HepG2 (cell line): ENCODE measurements around the gene ARID5B. TPM values are rescaled to one million over a fixed set of nuclear protein-coding genes. Genes with fewer than 3 reads are reported as not detected.

Experiments used
- ATAC-seq: fragments of 200-7000 bp; cut with Tn5 transposase; 3 replicates; pipeline ENCODE4 v1.9.1; 2020; ENCODE audit warnings: mild to moderate bottlenecking, moderate library complexity
- BruUV-seq: library from RNA; stranded (reverse); fragments of 400-500 nt; replicated peaks from 2 replicates; lab custom pipeline; 2021; lab: Mats Ljungman, UMichigan
- CTCF ChIA-PET: fragments of 300-600 bp; formaldehyde crosslinking; extraction: SDS; loops from one replicate; lab custom pipeline; 2021; ENCODE audit warnings: low total read pairs, inconsistent platforms, low intra/inter-chr PET ratio; lab: Yijun Ruan, JAX
- POLR2A ChIA-PET: fragments of 350-600 bp; sonication (Branson Sonifier 250); formaldehyde crosslinking; loops from one replicate; lab custom pipeline; 2020; ENCODE audit warnings: antibody characterized with exemption, inconsistent platforms; lab: Yijun Ruan, JAX
- DNase-seq: peaks from one replicate; pipeline ENCODE4 v3.0.0-alpha.2; 2015; ENCODE audit warnings: low spot score
- FAIRE-seq: peaks from 3 replicates; lab custom pipeline; 2011; peaks lifted over from hg19 to GRCh38; lab: Jason Lieb, UNC
- H2AFZ ChIP-seq: one replicate; pipeline ENCODE4 v1.6.1; 2011; ENCODE audit warnings: low read length, inconsistent platforms
- H3K27ac ChIP-seq: fragments of 300-600 bp; 3 replicates; pipeline ENCODE4 v1.8.0; 2011; ENCODE audit warnings: mixed run types, mild to moderate bottlenecking, mixed read lengths, low read length, inconsistent platforms; ENCODE audit not compliant: insufficient read depth; ENCODE audit errors: extremely low read length
- H3K27me3 ChIP-seq, 2 experiments: fragments of 200-600 bp in 1 of 2; 2 replicates in 1 of 2; 3 replicates in 1 of 2; pipeline versions ENCODE4 v1.6.0 to v1.8.0; 2011; ENCODE audit warnings: low read length in 2 of 2, mild to moderate bottlenecking in 2 of 2, moderate library complexity in 2 of 2, inconsistent platforms in 1 of 2; ENCODE audit not compliant: insufficient read depth in 2 of 2, control insufficient read depth in 1 of 2
- H3K36me3 ChIP-seq, 2 experiments: fragments of 200-600 bp in 1 of 2; replicated peaks in 1 of 2; 2 replicates in 1 of 2; 3 replicates in 1 of 2; pipeline versions ENCODE4 v1.5.1 to v1.8.0; 2011; ENCODE audit warnings: low read length in 2 of 2, inconsistent platforms in 1 of 2; ENCODE audit not compliant: insufficient read depth in 2 of 2, control insufficient read depth in 1 of 2
- H3K4me1 ChIP-seq: 2 replicates; pipeline ENCODE4 v1.5.1; 2012; ENCODE audit warnings: low read length, inconsistent platforms; ENCODE audit not compliant: insufficient read depth
- H3K4me2 ChIP-seq: 2 replicates; pipeline ENCODE4 v1.6.0; 2011; ENCODE audit warnings: low read depth, low read length, inconsistent platforms
- H3K4me3 ChIP-seq, 3 experiments: fragments of 200-600 bp in 1 of 3; sonication (generic), shearing (Covaris generic) in 1 of 3; replicated peaks in 1 of 3; 2 replicates each; pipeline ENCODE4 v1.5.1; 2011 to 2016; ENCODE audit warnings: low read length in 3 of 3, inconsistent platforms in 2 of 3, low read depth in 2 of 3, mild to moderate bottlenecking in 2 of 3, control low read depth in 1 of 3, mixed read lengths in 1 of 3; ENCODE audit not compliant: insufficient read depth in 1 of 3
- H3K79me2 ChIP-seq: one replicate; pipeline ENCODE4 v1.6.1; 2011; ENCODE audit warnings: low read length, inconsistent platforms; ENCODE audit not compliant: insufficient read depth
- H3K9ac ChIP-seq: 2 replicates; pipeline ENCODE4 v1.6.0; 2011; ENCODE audit warnings: mild to moderate bottlenecking, low read depth, low read length, inconsistent platforms; ENCODE audit not compliant: insufficient read depth
- H3K9me3 ChIP-seq: 2 replicates; pipeline ENCODE4 v1.5.1; 2012; ENCODE audit warnings: mild to moderate bottlenecking, low read length
- H4K20me1 ChIP-seq: 2 replicates; pipeline ENCODE4 v1.6.0; 2011; ENCODE audit warnings: inconsistent platforms, mild to moderate bottlenecking, low read length, moderate library complexity; ENCODE audit not compliant: insufficient read depth
- ADNP ChIP-seq: sonication (generic); formaldehyde crosslinking; IDR thresholded peaks from 2 replicates; pipeline ENCODE4 v1.4.0; 2020; ENCODE audit warnings: missing genetic modification reagents
- BHLHE40 ChIP-seq: IDR thresholded peaks from 2 replicates; pipeline ENCODE4 v1.6.1; 2011; ENCODE audit warnings: low read length, improper control_type of control experiment
- BRCA1 ChIP-seq: sonication (generic); formaldehyde crosslinking; IDR thresholded peaks from 2 replicates; pipeline ENCODE4 v1.4.0; 2020; ENCODE audit warnings: missing genetic modification reagents
- HNRNPH1 ChIP-seq: fragments of 200-400 bp; formaldehyde crosslinking; optimal IDR thresholded peaks from 2 replicates; pipeline ENCODE3; 2017; ENCODE audit warnings: mild to moderate bottlenecking, low read depth, low read length
- MAFF ChIP-seq: IDR thresholded peaks from 2 replicates; pipeline ENCODE4 v1.6.1; 2011; ENCODE audit warnings: low read depth, low read length, improper control_type of control experiment
- NR2C2 ChIP-seq: sonication (generic); formaldehyde crosslinking; IDR thresholded peaks from 2 replicates; pipeline ENCODE4 v1.4.0; 2020; ENCODE audit warnings: missing genetic modification reagents, mild to moderate bottlenecking, moderate library complexity, borderline replicate concordance
- SRSF1 ChIP-seq: fragments of 200-400 bp; formaldehyde crosslinking; optimal IDR thresholded peaks from 2 replicates; pipeline ENCODE3; 2017; ENCODE audit warnings: mild to moderate bottlenecking, low read depth, low read length, moderate library complexity
- STAT6 ChIP-seq: sonication (generic); formaldehyde crosslinking; IDR thresholded peaks from 2 replicates; pipeline ENCODE4 v1.4.0; 2020; ENCODE audit warnings: missing genetic modification reagents, mild to moderate bottlenecking, borderline replicate concordance
- THAP11 ChIP-seq: IDR thresholded peaks from 2 replicates; pipeline ENCODE4 v1.6.1; 2016; ENCODE audit warnings: missing biosample characterization, missing genetic modification reagents
- ZNF160 ChIP-seq: sonication (generic); formaldehyde crosslinking; IDR thresholded peaks from 2 replicates; pipeline ENCODE4 v1.8.0; 2022; ENCODE audit warnings: mild to moderate bottlenecking, inconsistent platforms, missing genetic modification reagents
- ZNF17 ChIP-seq: sonication (generic); formaldehyde crosslinking; IDR thresholded peaks from 2 replicates; pipeline ENCODE4 v1.5.0; 2020; ENCODE audit warnings: mild to moderate bottlenecking, missing genetic modification reagents
- ZNF253 ChIP-seq: sonication (generic); formaldehyde crosslinking; IDR thresholded peaks from 2 replicates; pipeline ENCODE4 v1.8.0; 2022; ENCODE audit warnings: mild to moderate bottlenecking, missing genetic modification reagents, borderline replicate concordance
- ZNF441 ChIP-seq: sonication (generic); formaldehyde crosslinking; IDR thresholded peaks from 2 replicates; pipeline ENCODE4 v1.7.0; 2021; ENCODE audit warnings: missing genetic modification reagents, borderline replicate concordance
- ZNF614 ChIP-seq: IDR thresholded peaks from 2 replicates; pipeline ENCODE4 v1.6.1; 2018; ENCODE audit warnings: missing biosample characterization, missing genetic modification reagents, inconsistent platforms, borderline replicate concordance
- ZNF7 ChIP-seq: IDR thresholded peaks from 2 replicates; pipeline ENCODE4 v1.6.1; 2016; ENCODE audit warnings: missing biosample characterization, missing genetic modification reagents
- ZSCAN12 ChIP-seq: sonication (generic); formaldehyde crosslinking; IDR thresholded peaks from 2 replicates; pipeline ENCODE4 v1.9.0; 2021; ENCODE audit warnings: mild to moderate bottlenecking, missing genetic modification reagents
- WGBS: methylation state at CpG from one replicate; pipeline ENCODE4 v1.1.6; 2017; ENCODE audit warnings: low lambda C conversion rate; 5-methylcytosine and 5-hydroxymethylcytosine counted together
- in situ Hi-C: cut with HindIII; loops from 2 replicates; pipeline ENCODE4 v1.10.0; 2017; ENCODE audit warnings: low pct_unique_long_range_greater_than_20kb; ENCODE audit not compliant: extremely low pct_ligation_motif_present
- intact Hi-C: fragments of 100-400 bp; cut with micrococcal nuclease; formaldehyde crosslinking; loops from one replicate; pipeline ENCODE4 v1.10.0; 2022; ENCODE audit not compliant: unreplicated experiment
- polyA plus RNA-seq, 8 experiments: library from polyadenylated mRNA; depleted of rRNA in 3 of 8; stranded (reverse) in 7 of 8; unstranded in 1 of 8; fragments of >200 nt; fragmentation: Illumina TruSeq in 4 of 8; extraction: Trizol in 4 of 8; gene quantifications; 2 replicates each; pipeline versions ENCODE4 v1.2.1 to v1.2.3, GENCODE V29; 2011 to 2016; ENCODE audit warnings: low read depth in 4 of 8, missing spikeins in 1 of 8, mixed read lengths in 1 of 8; ENCODE audit not compliant: insufficient read depth in 1 of 8
- total RNA-seq, 5 experiments: library from RNA; depleted of rRNA; stranded (reverse); fragments of >200 nt; fragmentation: Illumina TruSeq; extraction: Trizol; gene quantifications; 2 replicates each; pipeline ENCODE4 v1.2.3, GENCODE V29; 2016; ENCODE audit warnings: low read depth in 1 of 5

ARID5B gene
- total and polyA plus RNA-seq, 2 of the 13 experiments (the other 11 are each of a cell fraction or from before 2014, with no cell fraction given) = 6.2 to 21.1 TPM

- intact Hi-C loops (no loop called here), in situ Hi-C loops (no loop called here)
- Histone ChIP-seq H3K4me3 (no peak overlapping the region), H3K79me2 (peaks cover 35% of the 10 kb centered on the region), H2AFZ (no peak overlapping the region), H4K20me1 (peaks cover 5% of the 10 kb centered on the region), H3K27me3 (no peaks in the 10 kb centered on the region), H3K4me2 (no peak overlapping the region), H3K36me3 (peaks cover 6 to 10% of the 10 kb centered on the region in 2 experiments), H3K4me1 (peaks cover 40% of the 10 kb centered on the region), H3K9me3 (peaks cover 11% of the 10 kb centered on the region), H3K27ac (no peak overlapping the region), H3K9ac (no peak overlapping the region)
- BruUV-seq = no TSS peak
- WGBS = 98% methylated on average over 2 of the region's 2 CpGs
- DNase-seq = no peak
- ChIA-PET POLR2A (no interaction called here), CTCF (no interaction called here)
- no peak for ATAC-seq
- TF ChIP-seq BHLHE40 = no peak
- TF ChIP-seq MAFF = no peak
- TF ChIP-seq ZSCAN12 = no peak
- no peak for TF ChIP-seq ZNF441 (CRISPR knock-in tag)
- no peak for TF ChIP-seq STAT6 (CRISPR knock-in tag)
- TF ChIP-seq THAP11 (CRISPR knock-in tag) = no peak
- no peak for TF ChIP-seq ZNF614 (CRISPR knock-in tag)
- no peak for TF ChIP-seq HNRNPH1
- TF ChIP-seq ZNF17 (CRISPR knock-in tag) = no peak
- TF ChIP-seq NR2C2 (CRISPR knock-in tag) = no peak
- TF ChIP-seq ADNP (CRISPR knock-in tag) = no peak
- TF ChIP-seq ZNF253 (CRISPR knock-in tag) = no peak
- TF ChIP-seq SRSF1 = no peak
- TF ChIP-seq ZNF7 (CRISPR knock-in tag) = no peak
- TF ChIP-seq BRCA1 (CRISPR knock-in tag) = no peak
- TF ChIP-seq ZNF160 (CRISPR knock-in tag) = no peak
- FAIRE-seq = no peak
These were observed 18.2 kb downstream of the ARID5B start for GRCh38 chr10:61919646-61920215.
